K562 (cell line): Measurements from ENCODE around the gene UBE2O.

Source experiments
- ATF1 ChIP-seq, 2 experiments: fragments of 450-650 bp in 1 of 2; IDR thresholded peaks; 2 replicates each; pipeline ENCODE4 v1.6.1; 2016; ENCODE audit warnings: missing compliant biosample characterization in 1 of 2, missing genetic modification characterization in 1 of 2
- CBFA2T3 ChIP-seq: fragments of 450-650 bp; IDR thresholded peaks from 2 replicates; pipeline ENCODE4 v1.6.1; 2017
- CREB1 ChIP-seq, 2 experiments: sonication (generic) in 1 of 2; formaldehyde crosslinking in 1 of 2; IDR thresholded peaks; 2 replicates each; pipeline versions ENCODE4 v1.6.1 to v1.8.0; 2012 to 2022; ENCODE audit warnings: inconsistent platforms in 1 of 2, mild to moderate bottlenecking in 1 of 2, missing genetic modification reagents in 1 of 2, moderate library complexity in 1 of 2
- EZH2 ChIP-seq: IDR thresholded peaks from 2 replicates; pipeline ENCODE4 v1.6.1; 2012; ENCODE audit warnings: low read depth, mild to moderate bottlenecking, inconsistent platforms, low read length, borderline replicate concordance
- FOS ChIP-seq: IDR thresholded peaks from 3 replicates; pipeline ENCODE4 v1.6.1; 2011; ENCODE audit not compliant: insufficient read length; ENCODE audit errors: extremely low read depth
- MAFK ChIP-seq: IDR thresholded peaks from 2 replicates; pipeline ENCODE4 v1.6.1; 2011; ENCODE audit warnings: low read length, improper control_type of control experiment
- POLR2A ChIP-seq: fragments of 450-650 bp; conservative IDR thresholded peaks from 2 replicates; pipeline ENCODE4 v1.6.1; 2016
- SMARCA4 ChIP-seq: fragments of 450-650 bp; IDR thresholded peaks from 2 replicates; pipeline ENCODE4 v1.6.1; 2016
- SMARCC2 ChIP-seq: fragments of 450-650 bp; IDR thresholded peaks from 2 replicates; pipeline ENCODE4 v1.6.1; 2017; ENCODE audit warnings: antibody characterized with exemption, moderate library complexity, mild to moderate bottlenecking, low read depth
- SMC3 ChIP-seq: conservative IDR thresholded peaks from 2 replicates; pipeline ENCODE4 v1.6.1; 2011; ENCODE audit warnings: low read depth, low read length, improper control_type of control experiment; ENCODE audit not compliant: insufficient read depth
- ZBTB49 ChIP-seq: sonication (generic); formaldehyde crosslinking; IDR thresholded peaks from 2 replicates; pipeline ENCODE4 v1.8.0; 2022; ENCODE audit warnings: missing genetic modification reagents, mild to moderate bottlenecking, borderline replicate concordance
- TF ChIP-seq, protein P1 (sequence below), 3 experiments: IDR thresholded peaks in 2 of 3; conservative IDR thresholded peaks in 1 of 3; 2 replicates each; pipeline ENCODE4 v1.5.1; 2011 to 2012; ENCODE audit warnings: low read length in 3 of 3, mild to moderate bottlenecking in 3 of 3, control low read depth in 2 of 3, improper control_type of control experiment in 1 of 3, inconsistent platforms in 1 of 3, low read depth in 1 of 3, mixed read lengths in 1 of 3, moderate library complexity in 1 of 3; ENCODE audit not compliant: insufficient read depth in 2 of 3

DNA sequence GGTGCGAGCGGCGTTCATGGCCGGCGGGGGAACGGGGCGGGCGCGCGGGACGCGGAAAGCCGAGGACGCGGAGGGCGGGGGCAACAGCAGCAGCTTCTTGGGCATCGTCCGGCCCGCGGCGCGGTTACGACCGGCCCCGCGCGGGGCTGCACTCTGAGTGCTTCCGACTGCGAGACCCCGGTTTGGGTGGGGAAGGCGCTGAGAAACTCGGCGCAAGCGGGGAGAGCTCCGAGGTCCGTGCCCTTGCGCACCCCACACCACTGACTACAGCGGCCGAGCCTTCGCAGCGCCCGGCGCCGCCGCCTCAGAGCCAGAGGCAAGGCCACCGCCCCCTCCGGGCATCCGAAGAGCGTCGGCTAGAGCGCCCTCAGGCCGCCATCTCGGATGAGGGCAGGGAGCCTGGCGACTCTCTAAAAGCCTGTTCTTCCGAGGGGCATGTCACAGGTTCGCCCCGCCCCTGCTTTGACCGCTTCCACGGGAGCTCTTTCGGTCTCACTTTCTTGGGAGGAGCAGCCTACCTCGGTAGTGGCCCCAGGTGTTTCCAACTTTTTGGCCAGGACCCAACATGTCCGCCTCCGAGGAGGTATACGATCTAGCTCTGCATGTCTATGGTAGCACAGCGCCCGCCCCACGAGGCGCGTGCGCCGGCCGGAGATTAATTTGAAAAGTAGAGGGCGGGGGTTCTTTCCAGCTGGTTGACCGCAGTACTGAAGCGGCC lies 99.2 kb downstream of the UBE2O start, which contains the start of gene PRPSAP1:
- TF ChIP-seq CREB1 (IDR thresholded peaks at IDR 0.05): 0 out of 2 replicates have a peak, but pooled peaks have one; percentile 17
- TF ChIP-seq CREB1 (CRISPR knock-in tag; IDR thresholded peaks at IDR 0.05): peak; percentile 74
- TF ChIP-seq, protein P1, sequence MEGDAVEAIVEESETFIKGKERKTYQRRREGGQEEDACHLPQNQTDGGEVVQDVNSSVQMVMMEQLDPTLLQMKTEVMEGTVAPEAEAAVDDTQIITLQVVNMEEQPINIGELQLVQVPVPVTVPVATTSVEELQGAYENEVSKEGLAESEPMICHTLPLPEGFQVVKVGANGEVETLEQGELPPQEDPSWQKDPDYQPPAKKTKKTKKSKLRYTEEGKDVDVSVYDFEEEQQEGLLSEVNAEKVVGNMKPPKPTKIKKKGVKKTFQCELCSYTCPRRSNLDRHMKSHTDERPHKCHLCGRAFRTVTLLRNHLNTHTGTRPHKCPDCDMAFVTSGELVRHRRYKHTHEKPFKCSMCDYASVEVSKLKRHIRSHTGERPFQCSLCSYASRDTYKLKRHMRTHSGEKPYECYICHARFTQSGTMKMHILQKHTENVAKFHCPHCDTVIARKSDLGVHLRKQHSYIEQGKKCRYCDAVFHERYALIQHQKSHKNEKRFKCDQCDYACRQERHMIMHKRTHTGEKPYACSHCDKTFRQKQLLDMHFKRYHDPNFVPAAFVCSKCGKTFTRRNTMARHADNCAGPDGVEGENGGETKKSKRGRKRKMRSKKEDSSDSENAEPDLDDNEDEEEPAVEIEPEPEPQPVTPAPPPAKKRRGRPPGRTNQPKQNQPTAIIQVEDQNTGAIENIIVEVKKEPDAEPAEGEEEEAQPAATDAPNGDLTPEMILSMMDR (IDR thresholded peaks at IDR 0.05 in 2 of 3, conservative IDR thresholded peaks at IDR 0.05 in 1 of 3; ENCODE audit: insufficient read depth in 2 of 3, low read depth in 1 of 3, low read length in 3 of 3): 0 out of 6 replicates have a peak, but pooled peaks of 1 of the 3 experiments have one; percentile 6
- TF ChIP-seq FOS: no peak
- TF ChIP-seq ZBTB49 (CRISPR knock-in tag): no peak
- TF ChIP-seq MAFK: no peak
- TF ChIP-seq SMC3: no peak
- TF ChIP-seq SMARCC2: no peak
- no peak; the same call in 1 of the 2 replicates for TF ChIP-seq ATF1 (CRISPR knock-in tag; IDR thresholded peaks at IDR 0.05)
- peak; percentile 87 for TF ChIP-seq ATF1 (tag; IDR thresholded peaks at IDR 0.05)
- no peak for TF ChIP-seq SMARCA4
- TF ChIP-seq EZH2: no peak
- no peak for TF ChIP-seq CBFA2T3
- peak; percentile 87 for TF ChIP-seq POLR2A
